CD14-positive monocyte (primary cell): Measurements from ENCODE around the gene CROCC2. TPM values are rescaled to one million over a fixed set of nuclear protein-coding genes. Genes with fewer than 3 reads are reported as not detected.

Experiments used
- DNase-seq, 3 donors: peaks; one replicate each; pipeline ENCODE4 v3.0.0-alpha.2; 2011 to 2022
- H2AFZ ChIP-seq: 2 replicates; pipeline ENCODE4 v1.6.0; 2012; ENCODE audit warnings: mild to moderate bottlenecking, low read depth, low read length, inconsistent platforms; ENCODE audit not compliant: insufficient read depth, poor library complexity, severe bottlenecking
- H3K27ac ChIP-seq, 2 donors: 1 replicate in 1 of 2; 2 replicates in 1 of 2; pipeline ENCODE4 v1.5.1; 2012 to 2013; ENCODE audit warnings: low read length in 2 of 2, control low read depth in 1 of 2, inconsistent platforms in 1 of 2, low read depth in 1 of 2, mild to moderate bottlenecking in 1 of 2
- H3K27me3 ChIP-seq, 2 donors: one replicate each; pipeline versions ENCODE4 v1.6.0 to v1.6.1; 2011 to 2013; ENCODE audit warnings: low read length in 2 of 2; ENCODE audit not compliant: control insufficient read depth in 2 of 2, insufficient read depth in 2 of 2
- H3K36me3 ChIP-seq, 2 donors: replicated peaks in 1 of 2; 1 replicate in 1 of 2; 2 replicates in 1 of 2; pipeline versions ENCODE4 v1.5.1 to v1.6.1; 2012 to 2013; ENCODE audit warnings: low read length in 2 of 2, control low read depth in 1 of 2, inconsistent platforms in 1 of 2, mild to moderate bottlenecking in 1 of 2; ENCODE audit not compliant: insufficient read depth in 2 of 2, control insufficient read depth in 1 of 2
- H3K4me1 ChIP-seq, 2 donors: 1 replicate in 1 of 2; 2 replicates in 1 of 2; pipeline versions ENCODE4 v1.5.1 to v1.6.1; 2012 to 2013; ENCODE audit warnings: low read length in 2 of 2, control low read depth in 1 of 2, inconsistent platforms in 1 of 2, mild to moderate bottlenecking in 1 of 2, moderate library complexity in 1 of 2; ENCODE audit not compliant: insufficient read depth in 2 of 2, control insufficient read depth in 1 of 2
- H3K4me2 ChIP-seq: replicated peaks from 2 replicates; pipeline ENCODE3; 2012; ENCODE audit warnings: low read length, moderate library complexity, mild to moderate bottlenecking; ENCODE audit not compliant: poor library complexity, severe bottlenecking; ENCODE audit errors: extremely low read depth
- H3K4me3 ChIP-seq, 3 experiments: fragments of 200-600 bp in 1 of 3; sonication (generic) in 1 of 3; replicated peaks in 1 of 3; 1 replicate in 2 of 3; 2 replicates in 1 of 3; pipeline ENCODE4 v1.5.1; 2011 to 2013; ENCODE audit warnings: low read length in 3 of 3, mild to moderate bottlenecking in 3 of 3, control low read depth in 2 of 3, low read depth in 2 of 3, inconsistent platforms in 1 of 3, moderate library complexity in 1 of 3
- H3K79me2 ChIP-seq: 2 replicates; pipeline ENCODE4 v1.6.0; 2012; ENCODE audit warnings: mild to moderate bottlenecking, control low read depth, inconsistent platforms, low read length, moderate library complexity; ENCODE audit not compliant: insufficient read depth
- H3K9ac ChIP-seq: 2 replicates; pipeline ENCODE4 v1.6.0; 2017; ENCODE audit warnings: low read length, mild to moderate bottlenecking; ENCODE audit not compliant: insufficient read depth, poor library complexity, severe bottlenecking
- H3K9me3 ChIP-seq, 2 donors: replicated peaks in 1 of 2; 1 replicate in 1 of 2; 2 replicates in 1 of 2; pipeline versions ENCODE4 v1.5.1 to v1.6.1; 2012 to 2013; ENCODE audit warnings: low read length in 2 of 2, control low read depth in 1 of 2; ENCODE audit not compliant: control insufficient read depth in 1 of 2, insufficient read depth in 1 of 2
- H4K20me1 ChIP-seq: 2 replicates; pipeline ENCODE4 v1.6.0; 2012; ENCODE audit warnings: mild to moderate bottlenecking, low read length, control low read depth, moderate library complexity; ENCODE audit not compliant: insufficient read depth
- H3K27ac Mint-ChIP-seq, 7 donors: one replicate each; pipeline ENCODE4 v1.8.0; 2020; ENCODE audit warnings: mild to moderate bottlenecking in 7 of 7, mixed read lengths in 7 of 7, moderate library complexity in 6 of 7, inconsistent platforms in 2 of 7
- H3K27me3 Mint-ChIP-seq, 3 donors: one replicate each; pipeline ENCODE4 v1.8.0; 2021 to 2022; ENCODE audit warnings: low read depth in 3 of 3, mild to moderate bottlenecking in 3 of 3, mixed read lengths in 3 of 3, moderate library complexity in 3 of 3, inconsistent platforms in 1 of 3
- H3K36me3 Mint-ChIP-seq, 2 donors: one replicate each; pipeline ENCODE4 v1.8.0; 2020; ENCODE audit warnings: mixed read lengths in 2 of 2, inconsistent platforms in 1 of 2, mild to moderate bottlenecking in 1 of 2
- H3K4me1 Mint-ChIP-seq: one replicate; pipeline ENCODE4 v1.8.0; 2020; ENCODE audit warnings: mild to moderate bottlenecking, mixed read lengths
- H3K4me3 Mint-ChIP-seq, 2 donors: one replicate each; pipeline ENCODE4 v1.8.0; 2020; ENCODE audit warnings: mild to moderate bottlenecking in 2 of 2, mixed read lengths in 2 of 2, moderate library complexity in 1 of 2
- H3K9me3 Mint-ChIP-seq, 7 donors: one replicate each; pipeline ENCODE4 v1.8.0; 2020 to 2022; ENCODE audit warnings: mixed read lengths in 7 of 7, mild to moderate bottlenecking in 6 of 7, moderate library complexity in 6 of 7, inconsistent platforms in 2 of 7
- WGBS: methylation state at CpG from one replicate; pipeline ENCODE4 v1.1.5; 2013; ENCODE audit warnings: missing lambda C conversion rate; ENCODE audit not compliant: insufficient coverage; 5-methylcytosine and 5-hydroxymethylcytosine counted together
- intact Hi-C, 2 donors: fragments of 100-400 bp; cut with micrococcal nuclease; formaldehyde crosslinking; loops; one replicate each; pipeline versions ENCODE4 v1.15.0 to v1.15.1; 2023
- polyA plus RNA-seq, 3 donors: library from polyadenylated mRNA; depleted of rRNA in 1 of 3; unstranded in 2 of 3; stranded (reverse) in 1 of 3; fragments of 300-500 nt in 2 of 3; fragments of >200 nt in 1 of 3; fragmentation: Illumina TruSeq in 2 of 3; gene quantifications; 1 replicate in 2 of 3; 2 replicates in 1 of 3; pipeline ENCODE4 v1.2.3, GENCODE V29; 2012 to 2021
- TF ChIP-seq, protein P1 (sequence below): fragments of 200-600 bp; IDR thresholded peaks from one replicate; pipeline ENCODE4 v1.8.0; 2022; ENCODE audit warnings: antibody characterized with exemption, mild to moderate bottlenecking

The CROCC2 gene
- polyA plus RNA-seq, 3 donors = 0.15 TPM; not detected in 2

DNA sequence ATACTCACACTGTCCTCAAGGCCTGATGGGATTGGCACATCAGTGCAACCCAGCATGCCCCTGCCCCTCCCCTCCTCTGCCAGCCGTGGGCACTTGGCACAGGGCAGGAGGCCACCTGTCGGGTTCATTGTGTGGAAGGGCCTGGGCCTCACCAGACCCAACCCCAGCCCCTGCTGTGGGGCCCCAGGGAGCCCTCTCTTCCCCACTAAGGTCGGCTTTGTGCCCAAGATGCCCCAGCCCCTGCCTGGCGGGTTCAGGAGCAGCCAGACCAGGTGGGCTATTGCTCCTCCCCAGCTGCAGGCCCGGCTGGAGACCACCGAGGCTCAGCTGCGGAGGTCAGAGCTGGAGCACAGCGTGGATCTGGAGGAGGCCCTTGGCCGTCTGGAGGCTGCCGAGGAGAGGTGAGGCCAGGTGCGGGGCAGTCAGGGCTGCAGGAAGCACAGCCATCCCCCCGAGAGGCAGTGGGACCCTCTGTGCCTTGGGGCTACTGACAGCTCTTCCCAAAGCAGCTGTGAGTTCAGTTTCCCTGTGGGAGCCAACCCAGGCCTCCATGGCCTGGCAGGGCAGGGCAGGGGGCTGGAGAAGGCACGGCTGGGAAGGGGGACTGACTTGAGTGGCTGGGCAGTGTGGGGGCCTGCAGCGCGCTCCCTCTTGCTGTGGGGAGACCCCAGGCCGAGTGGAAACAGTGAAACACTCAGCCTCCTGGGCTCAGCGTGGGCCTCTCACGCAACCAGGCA lies 16.3 kb downstream of the CROCC2 start:
- no peak overlapping the region for H3K27ac ChIP-seq
- no peak for DNase-seq
- no peaks in the 10 kb centered on the region for H4K20me1 ChIP-seq
- Mint-ChIP-seq H3K4me1 (no peaks in the 10 kb centered on the region), H3K4me3 (no peak overlapping the region), H3K36me3 (no peaks in the 10 kb centered on the region), H3K9me3 (peaks cover 0 to under 1% (median 0%) of the 10 kb centered on the region in 7 donors), H3K27me3 (peaks cover 0 to 5% (median 1%) of the 10 kb centered on the region in 3 donors), H3K27ac (no peak overlapping the region)
- H3K79me2 ChIP-seq = no peaks in the 10 kb centered on the region
- no peaks in the 10 kb centered on the region for H3K27me3 ChIP-seq
- TF ChIP-seq, protein P1, sequence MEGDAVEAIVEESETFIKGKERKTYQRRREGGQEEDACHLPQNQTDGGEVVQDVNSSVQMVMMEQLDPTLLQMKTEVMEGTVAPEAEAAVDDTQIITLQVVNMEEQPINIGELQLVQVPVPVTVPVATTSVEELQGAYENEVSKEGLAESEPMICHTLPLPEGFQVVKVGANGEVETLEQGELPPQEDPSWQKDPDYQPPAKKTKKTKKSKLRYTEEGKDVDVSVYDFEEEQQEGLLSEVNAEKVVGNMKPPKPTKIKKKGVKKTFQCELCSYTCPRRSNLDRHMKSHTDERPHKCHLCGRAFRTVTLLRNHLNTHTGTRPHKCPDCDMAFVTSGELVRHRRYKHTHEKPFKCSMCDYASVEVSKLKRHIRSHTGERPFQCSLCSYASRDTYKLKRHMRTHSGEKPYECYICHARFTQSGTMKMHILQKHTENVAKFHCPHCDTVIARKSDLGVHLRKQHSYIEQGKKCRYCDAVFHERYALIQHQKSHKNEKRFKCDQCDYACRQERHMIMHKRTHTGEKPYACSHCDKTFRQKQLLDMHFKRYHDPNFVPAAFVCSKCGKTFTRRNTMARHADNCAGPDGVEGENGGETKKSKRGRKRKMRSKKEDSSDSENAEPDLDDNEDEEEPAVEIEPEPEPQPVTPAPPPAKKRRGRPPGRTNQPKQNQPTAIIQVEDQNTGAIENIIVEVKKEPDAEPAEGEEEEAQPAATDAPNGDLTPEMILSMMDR = no peak
- H2AFZ ChIP-seq = no peak overlapping the region
- H3K4me2 ChIP-seq = no peak overlapping the region
- no peak overlapping the region for H3K9ac ChIP-seq
- H3K4me1 ChIP-seq = no peaks in the 10 kb centered on the region
- no peaks in the 10 kb centered on the region for H3K36me3 ChIP-seq
- no peaks in the 10 kb centered on the region for H3K9me3 ChIP-seq
- intact Hi-C loops = no loop called here
- H3K4me3 ChIP-seq = no peak overlapping the region
- 84% methylated on average over 11 of the region's 18 CpGs for WGBS

DNA sequence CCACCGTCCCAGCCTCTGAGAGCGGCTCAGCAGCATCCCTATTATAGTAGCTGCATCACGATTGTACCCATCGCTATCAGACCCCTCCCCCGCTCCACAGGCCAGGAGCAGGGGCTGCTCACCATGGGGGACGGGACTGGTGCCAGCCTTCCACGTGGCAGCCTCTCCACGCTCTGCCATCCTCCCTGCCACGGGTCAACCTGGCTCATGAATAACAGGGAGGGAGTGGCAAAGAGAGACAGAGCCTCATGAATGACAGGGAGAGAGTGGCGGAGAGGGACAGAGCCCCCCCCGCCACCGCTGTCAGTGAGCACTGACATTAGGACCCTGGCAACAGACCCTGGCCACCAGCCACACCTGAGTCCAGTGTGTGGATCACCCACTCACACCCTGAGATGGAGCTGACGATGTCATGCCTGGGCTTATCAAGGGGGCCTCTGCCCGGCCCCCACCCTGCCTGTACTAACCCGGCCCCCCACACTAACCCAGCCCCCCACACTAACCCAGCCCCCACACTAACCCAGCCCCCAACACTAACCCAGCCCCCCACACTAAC lies 16.9 kb downstream of the CROCC2 start:
- WGBS = 93% methylated on average over 2 of the region's 15 CpGs
- no peaks in the 10 kb centered on the region for H3K27me3 ChIP-seq
- peaks cover 0 to 5% (median 1%) of the 10 kb centered on the region in 3 donors for H3K27me3 Mint-ChIP-seq
- intact Hi-C loops = no loop called here
- no peaks in the 10 kb centered on the region for H3K36me3 ChIP-seq
- H3K79me2 ChIP-seq = no peaks in the 10 kb centered on the region
- H3K36me3 Mint-ChIP-seq = no peaks in the 10 kb centered on the region
- H3K27ac Mint-ChIP-seq = no peak overlapping the region
- no peak overlapping the region for H3K27ac ChIP-seq
- H3K4me3 Mint-ChIP-seq = no peak overlapping the region
- no peak overlapping the region for H3K4me2 ChIP-seq
- H4K20me1 ChIP-seq = no peaks in the 10 kb centered on the region
- H3K4me3 ChIP-seq = no peak overlapping the region
- H3K9ac ChIP-seq = no peak overlapping the region
- H3K4me1 ChIP-seq = no peaks in the 10 kb centered on the region
- no peaks in the 10 kb centered on the region for H3K9me3 ChIP-seq
- H3K9me3 Mint-ChIP-seq = peaks cover 0 to 6% (median 0%) of the 10 kb centered on the region in 7 donors
- no peak for DNase-seq
- H3K4me1 Mint-ChIP-seq = no peaks in the 10 kb centered on the region
- H2AFZ ChIP-seq = no peak overlapping the region
- TF ChIP-seq, protein P1 = no peak
